SK-N-SH treated with all-trans-retinoic acid at 6 μM for 48 hours (cell line): ENCODE results near the gene LRRC2.
"Not testable (repeated sequence)": the region's sequence is repeated elsewhere in the genome, so short reads cannot be mapped to it uniquely, and the experiment has no call there.

Experiments
- ATAC-seq: fragments of 200-7000 bp; cut with Tn5 transposase; 3 replicates; pipeline ENCODE4 v1.9.1; 2020; ENCODE audit warnings: mild to moderate bottlenecking, moderate library complexity
- ARNTL ChIP-seq: fragments of 450-650 bp; formaldehyde crosslinking; IDR thresholded peaks from 2 replicates; pipeline ENCODE4 v1.5.0; 2020; ENCODE audit warnings: low read depth, mild to moderate bottlenecking, moderate library complexity, borderline replicate concordance
- BACH2 ChIP-seq: fragments of 250-450 bp; sonication (Bioruptor Pico); IDR thresholded peaks from 2 replicates; pipeline ENCODE4 v1.9.0; 2021; ENCODE audit warnings: mild to moderate bottlenecking, borderline replicate concordance
- CSDC2 ChIP-seq: fragments of 250-450 bp; sonication (Bioruptor Pico); IDR thresholded peaks from 2 replicates; pipeline ENCODE4 v1.5.0; 2020; ENCODE audit warnings: mild to moderate bottlenecking, moderate library complexity
- CSRNP3 ChIP-seq: fragments of 250-450 bp; sonication (Bioruptor Pico); IDR thresholded peaks from 2 replicates; pipeline ENCODE4 v1.5.1; 2021; ENCODE audit warnings: mild to moderate bottlenecking, moderate library complexity
- GLIS3 ChIP-seq: fragments of 250-450 bp; sonication (Bioruptor Pico); IDR thresholded peaks from 2 replicates; pipeline ENCODE4 v1.5.0; 2020; ENCODE audit warnings: mild to moderate bottlenecking, moderate library complexity
- ISL1 ChIP-seq: fragments of 250-450 bp; sonication (Bioruptor Pico); IDR thresholded peaks from 2 replicates; pipeline ENCODE4 v2.1.2; 2022; ENCODE audit warnings: mild to moderate bottlenecking, moderate library complexity
- POU6F1 ChIP-seq: fragments of 250-450 bp; sonication (Bioruptor Pico); IDR thresholded peaks from 2 replicates; pipeline ENCODE4 v1.8.0; 2021; ENCODE audit warnings: low read depth, mild to moderate bottlenecking, moderate library complexity, borderline replicate concordance
- PPARA ChIP-seq: fragments of 250-450 bp; sonication (Bioruptor Pico); IDR thresholded peaks from 2 replicates; pipeline ENCODE4 v1.5.0; 2020; ENCODE audit warnings: mild to moderate bottlenecking, borderline replicate concordance
- RARB ChIP-seq: fragments of 250-450 bp; sonication (Bioruptor Pico); IDR thresholded peaks from 2 replicates; pipeline ENCODE4 v1.8.0; 2021; ENCODE audit warnings: mild to moderate bottlenecking, moderate library complexity
- SNAI2 ChIP-seq: fragments of 250-450 bp; sonication (Bioruptor Pico); IDR thresholded peaks from 2 replicates; pipeline ENCODE4 v1.5.0; 2020; ENCODE audit warnings: mild to moderate bottlenecking, moderate library complexity
- TOX ChIP-seq: fragments of 250-450 bp; sonication (Bioruptor Pico); IDR thresholded peaks from 2 replicates; pipeline ENCODE4 v1.8.0; 2021; ENCODE audit warnings: mild to moderate bottlenecking, moderate library complexity, borderline replicate concordance
- TSHZ2 ChIP-seq: fragments of 250-450 bp; sonication (Bioruptor Pico); IDR thresholded peaks from 2 replicates; pipeline ENCODE4 v1.5.0; 2020; ENCODE audit warnings: mild to moderate bottlenecking, moderate library complexity
- ZC3H10 ChIP-seq: fragments of 250-450 bp; sonication (Bioruptor Pico); IDR thresholded peaks from 2 replicates; pipeline ENCODE4 v1.5.1; 2021; ENCODE audit warnings: mild to moderate bottlenecking, moderate library complexity
- ZNF70 ChIP-seq: fragments of 450-650 bp; formaldehyde crosslinking; IDR thresholded peaks from 2 replicates; pipeline ENCODE4 v1.5.0; 2020; ENCODE audit warnings: mild to moderate bottlenecking, moderate library complexity
- ZNF8 ChIP-seq: fragments of 450-650 bp; formaldehyde crosslinking; IDR thresholded peaks from 2 replicates; pipeline ENCODE4 v1.5.0; 2020; ENCODE audit warnings: mild to moderate bottlenecking, moderate library complexity
- TF ChIP-seq, protein P1 (sequence below): fragments of 250-450 bp; sonication (Bioruptor Pico); IDR thresholded peaks from 2 replicates; pipeline ENCODE4 v1.5.1; 2020; ENCODE audit warnings: low read depth, mild to moderate bottlenecking, moderate library complexity

LRRC2 gene

GRCh38 chr3:46593274-46593862, 27.3 kb upstream of the LRRC2 start:
- no peak for TF ChIP-seq BACH2 (CRISPR knock-in tag)
- no peak for TF ChIP-seq ZNF70 (CRISPR knock-in tag)
- no peak for TF ChIP-seq ISL1 (CRISPR knock-in tag)
- TF ChIP-seq CSDC2 (CRISPR knock-in tag): no peak
- no peak for TF ChIP-seq TSHZ2 (CRISPR knock-in tag)
- TF ChIP-seq, protein P1, sequence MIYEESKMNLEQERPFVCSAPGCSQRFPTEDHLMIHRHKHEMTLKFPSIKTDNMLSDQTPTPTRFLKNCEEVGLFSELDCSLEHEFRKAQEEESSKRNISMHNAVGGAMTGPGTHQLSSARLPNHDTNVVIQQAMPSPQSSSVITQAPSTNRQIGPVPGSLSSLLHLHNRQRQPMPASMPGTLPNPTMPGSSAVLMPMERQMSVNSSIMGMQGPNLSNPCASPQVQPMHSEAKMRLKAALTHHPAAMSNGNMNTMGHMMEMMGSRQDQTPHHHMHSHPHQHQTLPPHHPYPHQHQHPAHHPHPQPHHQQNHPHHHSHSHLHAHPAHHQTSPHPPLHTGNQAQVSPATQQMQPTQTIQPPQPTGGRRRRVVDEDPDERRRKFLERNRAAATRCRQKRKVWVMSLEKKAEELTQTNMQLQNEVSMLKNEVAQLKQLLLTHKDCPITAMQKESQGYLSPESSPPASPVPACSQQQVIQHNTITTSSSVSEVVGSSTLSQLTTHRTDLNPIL (CRISPR knock-in tag): no peak
- TF ChIP-seq CSRNP3 (CRISPR knock-in tag): no peak
- no peak for TF ChIP-seq RARB (CRISPR knock-in tag)
- no peak for TF ChIP-seq PPARA
- TF ChIP-seq POU6F1 (CRISPR knock-in tag): no peak
- no peak for TF ChIP-seq ZNF8 (CRISPR knock-in tag)
- TF ChIP-seq, all 23 proteins: peak for 0

GRCh38 chr3:46587268-46587667, 21.2 kb upstream of the LRRC2 start:
- ATAC-seq: not testable (repeated sequence)

More at GRCh38 chr3:46593274-46593862, 27.3 kb upstream of the LRRC2 start:
- no peak for ATAC-seq

DNA sequence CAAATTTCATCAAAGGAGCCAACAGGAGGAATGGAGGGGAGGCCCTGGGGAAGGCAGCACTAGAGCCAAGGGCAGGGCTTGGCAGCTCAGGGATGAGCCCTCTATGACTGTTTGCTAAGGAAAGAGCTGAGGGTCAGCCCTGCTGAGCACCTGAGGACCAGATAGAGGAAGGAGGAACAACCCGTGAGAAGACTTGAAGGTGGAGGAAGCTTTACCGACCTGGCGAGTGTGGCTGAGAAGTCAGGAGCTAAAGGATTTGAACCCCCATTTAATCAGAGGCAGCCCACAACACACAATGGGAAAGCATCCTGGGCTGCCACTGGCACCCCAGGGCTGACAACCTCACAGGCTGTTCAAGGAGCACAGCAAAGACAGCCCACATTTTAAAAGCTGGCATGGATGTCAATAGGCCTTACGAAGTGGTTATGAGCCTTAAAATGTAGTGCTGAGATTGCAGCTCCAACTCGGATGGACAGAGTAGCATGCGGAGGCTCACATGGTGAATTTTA, 20.7 kb upstream of the LRRC2 start:
- ATAC-seq: no peak
- TF ChIP-seq ISL1 (CRISPR knock-in tag): no peak
- no peak for TF ChIP-seq CSDC2 (CRISPR knock-in tag)
- TF ChIP-seq GLIS3: no peak
- no peak for TF ChIP-seq ZNF70 (CRISPR knock-in tag)
- TF ChIP-seq ZNF8 (CRISPR knock-in tag): no peak
- TF ChIP-seq ARNTL: no peak
- TF ChIP-seq SNAI2: no peak
- no peak for TF ChIP-seq PPARA
- no peak for TF ChIP-seq RARB (CRISPR knock-in tag)
- TF ChIP-seq ZC3H10 (CRISPR knock-in tag): no peak
- TF ChIP-seq BACH2 (CRISPR knock-in tag): no peak
- TF ChIP-seq POU6F1 (CRISPR knock-in tag): no peak
- no peak for TF ChIP-seq TSHZ2 (CRISPR knock-in tag)
- TF ChIP-seq TOX: no peak
